Natural killer cell (primary cell): ENCODE data around the gene VWC2. TPM values are rescaled to one million over a fixed set of nuclear protein-coding genes. Genes with fewer than 3 reads are reported as not detected.

ENCODE experiments used
- ATAC-seq, 3 donors: fragments of 150-1000 bp in 2 of 3; fragments of 200-7000 bp in 1 of 3; cut with Tn5 transposase; 1 replicate in 1 of 3; 2 replicates in 2 of 3; pipeline ENCODE4 v1.10.0; 2021; ENCODE audit warnings: mild to moderate bottlenecking in 2 of 3, moderate library complexity in 2 of 3
- DNase-seq, 2 donors: peaks; one replicate each; pipeline versions ENCODE4 v3.0.0 to v3.0.0-alpha.2; 2013 to 2021; ENCODE audit warnings: mixed read lengths in 1 of 2
- H3K27ac ChIP-seq: one replicate; pipeline ENCODE4 v1.5.1; 2013; ENCODE audit warnings: mild to moderate bottlenecking, low read length
- H3K27me3 ChIP-seq: one replicate; pipeline ENCODE4 v1.6.1; 2013; ENCODE audit warnings: low read length; ENCODE audit not compliant: control insufficient read depth, insufficient read depth
- H3K36me3 ChIP-seq: one replicate; pipeline ENCODE4 v1.6.1; 2013; ENCODE audit warnings: low read length; ENCODE audit not compliant: control insufficient read depth, insufficient read depth
- H3K4me1 ChIP-seq: one replicate; pipeline ENCODE4 v1.6.1; 2013; ENCODE audit warnings: low read length; ENCODE audit not compliant: control insufficient read depth, insufficient read depth
- H3K4me3 ChIP-seq: one replicate; pipeline ENCODE4 v1.5.1; 2013; ENCODE audit warnings: low read length
- H3K9me3 ChIP-seq: one replicate; pipeline ENCODE4 v1.6.1; 2013; ENCODE audit warnings: low read length; ENCODE audit not compliant: control insufficient read depth, insufficient read depth
- H3K27ac Mint-ChIP-seq, 2 donors: one replicate each; pipeline ENCODE4 v1.8.0; 2022; ENCODE audit warnings: mild to moderate bottlenecking in 2 of 2, mixed read lengths in 2 of 2, moderate library complexity in 1 of 2
- H3K27me3 Mint-ChIP-seq, 2 donors: one replicate each; pipeline ENCODE4 v1.8.0; 2022; ENCODE audit warnings: low read depth in 2 of 2, mixed read lengths in 2 of 2
- H3K36me3 Mint-ChIP-seq: one replicate; pipeline ENCODE4 v1.8.0; 2022; ENCODE audit warnings: mixed read lengths
- H3K4me1 Mint-ChIP-seq, 2 donors: one replicate each; pipeline ENCODE4 v1.8.0; 2022; ENCODE audit warnings: mixed read lengths in 2 of 2
- H3K4me3 Mint-ChIP-seq: one replicate; pipeline ENCODE4 v1.8.0; 2022; ENCODE audit warnings: mild to moderate bottlenecking, moderate library complexity, mixed read lengths
- H3K9me3 Mint-ChIP-seq, 2 donors: one replicate each; pipeline ENCODE4 v1.8.0; 2022; ENCODE audit warnings: mixed read lengths in 2 of 2
- CTCF ChIP-seq: fragments of 200-600 bp; IDR thresholded peaks from one replicate; pipeline ENCODE4 v1.8.0; 2022; ENCODE audit warnings: antibody characterized with exemption
- whole genome bisulfite sequencing: methylation state at CpG from one replicate; pipeline ENCODE4 v1.1.7; 2013; ENCODE audit warnings: missing lambda C conversion rate; ENCODE audit not compliant: insufficient coverage; 5-methylcytosine and 5-hydroxymethylcytosine counted together
- intact Hi-C: fragments of 100-400 bp; cut with micrococcal nuclease; formaldehyde crosslinking; loops from one replicate; pipeline ENCODE4 v1.14.2; 2022
- total RNA-seq, 4 donors: library from RNA; stranded (reverse); fragments of 120-200 nt in 1 of 4; gene quantifications; one replicate each; pipeline versions ENCODE4 v1.2.3 to v1.2.4, GENCODE V29; 2013 to 2022

VWC2 gene
- total RNA-seq, 3 donors from 2014 or later (not counting 1 experiment from before 2014, with no cell fraction given): not detected

GRCh38 chr7:49776994-49777393, 3.6 kb downstream of the VWC2 start:
- Mint-ChIP-seq H3K9me3 (peaks cover 0 to 2% of the 10 kb centered on the region in 2 donors), H3K4me1 (peaks cover 4% of the 10 kb centered on the region in 2 donors), H3K4me3 (no peak overlapping the region), H3K27me3 (peaks cover 27 to 43% of the 10 kb centered on the region in 2 donors), H3K27ac (no peak overlapping the region), H3K36me3 (peaks cover 8% of the 10 kb centered on the region)
- ATAC-seq: no peak
- H3K27me3 ChIP-seq: peaks cover 16% of the 10 kb centered on the region
- no peak overlapping the region for H3K4me3 ChIP-seq
- 37% methylated on average over 2 of the region's 2 CpGs for WGBS
- intact Hi-C loops: no loop called here
- no peak for TF ChIP-seq CTCF
- H3K27ac ChIP-seq: no peak overlapping the region
- H3K4me1 ChIP-seq: no peaks in the 10 kb centered on the region
- no peaks in the 10 kb centered on the region for H3K36me3 ChIP-seq
- DNase-seq: no peak
- no peaks in the 10 kb centered on the region for H3K9me3 ChIP-seq

GRCh38 chr7:49778731-49779270, 5.4 kb downstream of the VWC2 start:
- Histone ChIP-seq H3K27ac (no peak overlapping the region), H3K9me3 (no peaks in the 10 kb centered on the region), H3K27me3 (peaks cover 14% of the 10 kb centered on the region), H3K36me3 (no peaks in the 10 kb centered on the region), H3K4me1 (no peaks in the 10 kb centered on the region), H3K4me3 (no peak overlapping the region)
- peaks cover 18 to 29% of the 10 kb centered on the region in 2 donors for H3K27me3 Mint-ChIP-seq
- no peaks in the 10 kb centered on the region for H3K4me1 Mint-ChIP-seq
- no peak overlapping the region for H3K4me3 Mint-ChIP-seq
- ATAC-seq (no peak), DNase-seq (no peak)
- no peak overlapping the region for H3K27ac Mint-ChIP-seq
- peaks cover 0 to 2% of the 10 kb centered on the region in 2 donors for H3K9me3 Mint-ChIP-seq
- H3K36me3 Mint-ChIP-seq: no peaks in the 10 kb centered on the region
- no peak for TF ChIP-seq CTCF
- WGBS: 68% methylated on average over 3 of the region's 3 CpGs
- intact Hi-C loops: no loop called here

GRCh38 chr7:49780953-49781352, 7.5 kb downstream of the VWC2 start:
- Mint-ChIP-seq H3K4me3 (no peak overlapping the region), H3K27ac (no peak overlapping the region), H3K27me3 (peaks cover 12 to 29% of the 10 kb centered on the region in 2 donors), H3K36me3 (no peaks in the 10 kb centered on the region), H3K4me1 (no peaks in the 10 kb centered on the region), H3K9me3 (peaks cover 0 to 2% of the 10 kb centered on the region in 2 donors)
- H3K27ac ChIP-seq: no peak overlapping the region
- WGBS: no CpG with 5 or more reads among the region's 1 CpG
- no peak overlapping the region for H3K4me3 ChIP-seq
- intact Hi-C loops: no loop called here
- no peak for TF ChIP-seq CTCF
- DNase-seq: no peak
- H3K27me3 ChIP-seq: peaks cover 8% of the 10 kb centered on the region
- H3K36me3 ChIP-seq: no peaks in the 10 kb centered on the region
- ATAC-seq: no peak
- H3K9me3 ChIP-seq: no peaks in the 10 kb centered on the region
- no peaks in the 10 kb centered on the region for H3K4me1 ChIP-seq

- no peak overlapping the region for H3K27ac Mint-ChIP-seq
- no peaks in the 10 kb centered on the region for H3K4me1 Mint-ChIP-seq
- Histone ChIP-seq H3K27me3 (peaks cover 2% of the 10 kb centered on the region), H3K36me3 (no peaks in the 10 kb centered on the region), H3K27ac (no peak overlapping the region), H3K4me1 (no peaks in the 10 kb centered on the region), H3K4me3 (no peak overlapping the region), H3K9me3 (no peaks in the 10 kb centered on the region)
- intact Hi-C loops: no loop called here
- ATAC-seq (no peak), DNase-seq (no peak)
- H3K9me3 Mint-ChIP-seq: peaks cover 0 to 2% of the 10 kb centered on the region in 2 donors
- no peaks in the 10 kb centered on the region for H3K36me3 Mint-ChIP-seq
- TF ChIP-seq CTCF: no peak
- WGBS: 93% methylated on average over 1 of the region's 1 CpG
- no peak overlapping the region for H3K4me3 Mint-ChIP-seq
- H3K27me3 Mint-ChIP-seq: peaks cover 9 to 27% of the 10 kb centered on the region in 2 donors
Observed at GRCh38 chr7:49781996-49782395, 8.6 kb downstream of the VWC2 start.
